Neural progenitor cell (in vitro differentiated cells): ENCODE data around the gene HNRNPM.

Experiments
- CTCF ChIP-seq: fragments of 200-600 bp; sonication (generic); IDR thresholded peaks from 2 replicates; pipeline ENCODE4 v1.5.1; 2017; ENCODE audit warnings: antibody characterized with exemption, mild to moderate bottlenecking
- EZH2 ChIP-seq: fragments of 200-600 bp; sonication (generic); IDR thresholded peaks from 2 replicates; pipeline ENCODE4 v1.6.1; 2017; ENCODE audit warnings: antibody characterized with exemption, mild to moderate bottlenecking, moderate library complexity
- EZH2phosphoT487 ChIP-seq: fragments of 200-600 bp; sonication (generic); IDR thresholded peaks from 2 replicates; pipeline ENCODE4 v1.6.1; 2017; ENCODE audit warnings: antibody characterized with exemption

DNA sequence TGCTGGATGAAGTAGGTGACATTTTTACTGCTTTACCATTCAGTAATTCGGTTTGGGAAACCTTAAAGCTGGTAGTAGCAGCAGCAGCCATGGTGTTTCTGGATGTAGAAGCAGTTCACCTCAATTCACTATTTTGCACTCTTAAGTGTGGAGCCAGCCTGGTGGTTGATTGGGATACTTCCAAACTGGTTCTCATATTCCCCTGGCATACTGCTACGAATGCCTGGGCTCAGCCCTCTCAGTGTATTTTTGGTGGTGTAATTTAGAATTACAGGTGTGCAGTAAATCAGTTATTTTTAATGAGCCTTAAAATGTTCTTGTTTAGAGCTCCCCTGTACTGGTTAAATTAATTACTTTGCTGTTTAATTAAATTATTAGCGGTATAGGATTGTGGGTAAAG lies 12.4 kb downstream of the HNRNPM start:
- TF ChIP-seq EZH2, result no peak
- no peak for TF ChIP-seq EZH2phosphoT487
- no peak for TF ChIP-seq CTCF
